Naive thymus-derived CD4-positive, alpha-beta T cell (primary cell): ENCODE data around the gene CXXC1. TPM values are rescaled to one million over a fixed set of nuclear protein-coding genes. Genes with fewer than 3 reads are reported as not detected.

ENCODE experiments used
- ATAC-seq: fragments of 150-1000 bp; cut with Tn5 transposase; 2 replicates; pipeline ENCODE4 v1.10.0; 2021; ENCODE audit warnings: mild to moderate bottlenecking, moderate library complexity
- CTCF ChIA-PET: fragments of 350-600 bp; sonication (Branson Sonifier 250); formaldehyde crosslinking; loops from one replicate; lab custom pipeline; 2021; ENCODE audit warnings: antibody characterized with exemption; lab: Charles Lee
- POLR2A ChIA-PET: fragments of 350-600 bp; sonication (Branson Sonifier 250); formaldehyde crosslinking; loops from one replicate; lab custom pipeline; 2021; ENCODE audit warnings: antibody characterized with exemption, inconsistent platforms; lab: Charles Lee
- DNase-seq, 9 donors: peaks; one replicate each; pipeline versions ENCODE4 v3.0.0 to v3.0.0-alpha.2; 2020 to 2022; ENCODE audit warnings: mixed read lengths in 1 of 9
- H3K27ac ChIP-seq: one replicate; pipeline ENCODE4 v1.7.0; 2013; ENCODE audit warnings: mild to moderate bottlenecking, low read depth, low read length, moderate library complexity
- H3K27me3 ChIP-seq, 2 donors: one replicate each; pipeline ENCODE4 v1.7.0; 2013; ENCODE audit warnings: low read length in 2 of 2, mild to moderate bottlenecking in 2 of 2, moderate library complexity in 2 of 2; ENCODE audit not compliant: control insufficient read depth in 2 of 2, insufficient read depth in 2 of 2
- H3K36me3 ChIP-seq, 3 experiments: 1 replicate in 2 of 3; 2 replicates in 1 of 3; pipeline ENCODE4 v1.7.0; 2013; ENCODE audit warnings: low read length in 3 of 3, mild to moderate bottlenecking in 3 of 3, moderate library complexity in 1 of 3; ENCODE audit not compliant: insufficient read depth in 3 of 3, control insufficient read depth in 2 of 3
- H3K4me1 ChIP-seq, 2 donors: one replicate each; pipeline ENCODE4 v1.7.0; 2013; ENCODE audit warnings: low read length in 2 of 2, mild to moderate bottlenecking in 2 of 2, moderate library complexity in 1 of 2; ENCODE audit not compliant: control insufficient read depth in 2 of 2, insufficient read depth in 2 of 2
- H3K4me3 ChIP-seq: 2 replicates; pipeline ENCODE4 v1.7.0; 2013; ENCODE audit warnings: mild to moderate bottlenecking, low read length
- H3K9me3 ChIP-seq, 3 experiments: 1 replicate in 2 of 3; 2 replicates in 1 of 3; pipeline ENCODE4 v1.7.0; 2013; ENCODE audit warnings: low read length in 3 of 3; ENCODE audit not compliant: control insufficient read depth in 2 of 3
- H3K27ac Mint-ChIP-seq, 9 donors: one replicate each; pipeline ENCODE4 v1.8.0; 2020 to 2022; ENCODE audit warnings: mixed read lengths in 9 of 9, mild to moderate bottlenecking in 8 of 9, moderate library complexity in 5 of 9, inconsistent platforms in 2 of 9
- H3K27me3 Mint-ChIP-seq, 5 donors: one replicate each; pipeline ENCODE4 v1.8.0; 2021 to 2022; ENCODE audit warnings: mixed read lengths in 5 of 5, mild to moderate bottlenecking in 1 of 5
- H3K36me3 Mint-ChIP-seq, 5 donors: one replicate each; pipeline ENCODE4 v1.8.0; 2020 to 2022; ENCODE audit warnings: mixed read lengths in 5 of 5, mild to moderate bottlenecking in 3 of 5, inconsistent platforms in 1 of 5
- H3K4me1 Mint-ChIP-seq, 7 donors: one replicate each; pipeline ENCODE4 v1.8.0; 2020 to 2022; ENCODE audit warnings: mixed read lengths in 7 of 7, mild to moderate bottlenecking in 3 of 7, inconsistent platforms in 1 of 7
- H3K4me3 Mint-ChIP-seq, 10 donors: one replicate each; pipeline ENCODE4 v1.8.0; 2020 to 2022; ENCODE audit warnings: mild to moderate bottlenecking in 10 of 10, mixed read lengths in 10 of 10, moderate library complexity in 6 of 10, inconsistent platforms in 2 of 10
- H3K9me3 Mint-ChIP-seq, 11 donors: one replicate each; pipeline ENCODE4 v1.8.0; 2020 to 2022; ENCODE audit warnings: mixed read lengths in 11 of 11, mild to moderate bottlenecking in 4 of 11, inconsistent platforms in 1 of 11, moderate library complexity in 1 of 11
- intact Hi-C, 2 donors: fragments of 100-400 bp; cut with micrococcal nuclease; formaldehyde crosslinking; loops; one replicate each; pipeline ENCODE4 v1.15.1; 2023
- polyA plus RNA-seq, 2 donors: library from polyadenylated mRNA; unstranded; fragments of 300-500 nt; fragmentation: Illumina TruSeq; gene quantifications; one replicate each; pipeline ENCODE4 v1.2.3, GENCODE V29; 2021
- total RNA-seq, 6 experiments: library from RNA in 5 of 6; stranded (reverse) in 5 of 6; gene quantifications; 1 replicate in 5 of 6; 2 replicates in 1 of 6; pipeline ENCODE4 v1.2.3 and lab custom pipeline; 2021 to 2026

The CXXC1 gene
- total and polyA plus RNA-seq, 7 experiments from 2014 or later: 78.3 to 197 (median 149) TPM

DNA sequence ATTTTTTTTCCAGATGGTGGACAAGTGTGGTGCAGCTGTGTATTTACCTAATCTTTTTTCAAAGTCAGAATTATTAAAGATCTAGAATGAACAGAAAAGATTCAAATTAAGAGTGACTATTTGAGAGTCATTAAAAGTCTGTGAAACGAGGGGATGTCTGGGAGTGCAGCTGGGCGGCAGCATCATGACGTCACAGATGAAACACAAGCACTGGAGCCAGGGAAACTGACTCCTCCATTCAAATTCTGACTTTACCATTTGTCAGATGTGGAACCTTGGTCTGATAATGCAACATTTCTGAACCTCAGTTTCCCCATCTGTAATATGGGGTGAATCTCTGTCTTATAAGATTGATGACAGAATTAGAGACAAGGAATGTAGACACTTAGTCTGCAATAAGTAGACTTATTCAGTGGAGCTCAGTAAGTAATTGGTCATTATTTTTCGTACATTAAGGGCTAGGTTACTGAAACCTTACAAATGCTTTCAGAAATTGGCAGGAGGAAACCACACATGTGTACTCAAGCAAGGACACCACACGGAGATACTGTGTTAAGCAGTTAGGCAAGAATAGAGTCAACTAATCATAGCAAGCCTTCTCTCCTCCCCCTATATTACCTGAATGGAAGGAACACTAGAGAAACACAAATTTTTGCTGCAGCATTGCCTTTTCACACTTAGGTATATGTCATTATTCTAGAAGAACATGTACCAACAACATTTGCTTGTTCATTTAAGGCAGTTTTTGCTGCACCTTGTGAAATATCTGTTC lies 27.8 kb upstream of the CXXC1 start:
- intact Hi-C loops: no loop called here
- Mint-ChIP-seq H3K4me1 (peaks cover 0 to 19% (median 0%) of the 10 kb centered on the region in 7 donors), H3K27me3 (peaks cover 6 to 36% (median 17%) of the 10 kb centered on the region in 5 donors), H3K9me3 (peaks cover 0 to 3% (median 0%) of the 10 kb centered on the region in 11 donors), H3K27ac (no peak overlapping the region), H3K36me3 (peaks cover 0 to 4% (median 0%) of the 10 kb centered on the region in 5 donors), H3K4me3 (no peak overlapping the region)
- POLR2A ChIA-PET: no interaction called here
- Histone ChIP-seq H3K27ac (no peak overlapping the region), H3K36me3 (no peaks in the 10 kb centered on the region), H3K27me3 (no peaks in the 10 kb centered on the region), H3K4me3 (no peak overlapping the region), H3K4me1 (no peaks in the 10 kb centered on the region), H3K9me3 (no peaks in the 10 kb centered on the region)
- DNase-seq (no peak), ATAC-seq (no peak)
- CTCF ChIA-PET: no interaction called here

- no peaks in the 10 kb centered on the region for H3K36me3 ChIP-seq
- no peak overlapping the region for H3K4me3 Mint-ChIP-seq
- H3K36me3 Mint-ChIP-seq: peaks cover 0 to 4% (median 0%) of the 10 kb centered on the region in 5 donors
- no peaks in the 10 kb centered on the region for H3K4me1 ChIP-seq
- CTCF ChIA-PET: no interaction called here
- POLR2A ChIA-PET: no interaction called here
- no peaks in the 10 kb centered on the region for H3K9me3 ChIP-seq
- ATAC-seq: no peak
- peaks cover 0 to 3% (median 0%) of the 10 kb centered on the region in 11 donors for H3K9me3 Mint-ChIP-seq
- peaks cover 6 to 31% (median 17%) of the 10 kb centered on the region in 5 donors for H3K27me3 Mint-ChIP-seq
- intact Hi-C loops: no loop called here
- peaks cover 0 to 11% (median 0%) of the 10 kb centered on the region in 7 donors for H3K4me1 Mint-ChIP-seq
- no peak overlapping the region for H3K27ac ChIP-seq
- H3K27me3 ChIP-seq: no peaks in the 10 kb centered on the region
- H3K4me3 ChIP-seq: no peak overlapping the region
- no peak overlapping the region for H3K27ac Mint-ChIP-seq
- DNase-seq: no peak
Observed at GRCh38 chr18:50313873-50314460, 26.5 kb upstream of the CXXC1 start.

- H3K27ac ChIP-seq: no peak overlapping the region
- H3K27ac Mint-ChIP-seq: no peak overlapping the region
Observed at GRCh38 chr18:50313031-50313607, 25.6 kb upstream of the CXXC1 start.

DNA sequence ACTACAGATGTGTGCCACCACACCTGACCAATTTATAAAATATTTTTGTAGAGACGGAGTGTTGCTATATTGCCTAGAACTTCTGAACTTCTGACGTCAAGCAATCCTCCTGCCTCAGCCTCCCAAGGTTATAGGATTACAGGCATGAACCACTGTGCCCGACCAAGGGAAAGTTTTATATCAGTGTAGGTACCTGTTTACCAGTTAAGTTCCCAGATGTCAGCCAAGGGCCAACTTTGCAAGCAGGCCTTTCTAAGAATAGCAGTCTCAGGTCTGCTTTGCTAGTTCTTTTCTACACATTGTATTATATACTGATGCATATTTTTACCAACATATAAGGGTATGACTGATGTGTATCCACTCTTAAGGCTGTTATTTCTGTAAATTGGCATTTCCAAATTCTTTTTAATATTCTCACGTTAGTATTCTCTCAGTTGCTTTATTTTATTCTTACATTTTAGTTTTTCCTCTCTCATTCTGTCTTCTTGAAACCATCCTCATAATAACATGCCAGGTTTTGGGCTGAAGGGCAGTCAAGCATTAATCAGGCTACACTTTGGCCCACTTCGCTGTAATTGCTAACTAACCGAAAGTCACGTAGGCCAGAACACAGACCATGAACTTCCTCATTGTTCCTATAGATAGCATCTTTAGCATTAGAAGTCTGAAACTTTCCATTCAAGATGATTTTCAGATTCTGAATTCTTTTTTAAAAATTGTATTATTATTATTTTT lies 25.0 kb upstream of the CXXC1 start:
- Mint-ChIP-seq H3K4me3 (no peak overlapping the region), H3K4me1 (peaks cover 0 to 12% (median 5%) of the 10 kb centered on the region in 7 donors), H3K27ac (no peak overlapping the region), H3K9me3 (peaks cover 0 to 3% (median 0%) of the 10 kb centered on the region in 11 donors), H3K27me3 (peaks cover 6 to 27% (median 17%) of the 10 kb centered on the region in 5 donors), H3K36me3 (peaks cover 0 to 4% (median 0%) of the 10 kb centered on the region in 5 donors)
- H3K27me3 ChIP-seq: no peaks in the 10 kb centered on the region
- CTCF ChIA-PET: no interaction called here
- no peak for ATAC-seq
- no peak overlapping the region for H3K27ac ChIP-seq
- POLR2A ChIA-PET: no interaction called here
- intact Hi-C loops: no loop called here
- H3K4me1 ChIP-seq: peaks cover 0 to 4% of the 10 kb centered on the region in 2 donors
- H3K36me3 ChIP-seq: no peaks in the 10 kb centered on the region
- H3K4me3 ChIP-seq: no peak overlapping the region
- no peak for DNase-seq
- H3K9me3 ChIP-seq: no peaks in the 10 kb centered on the region

More at GRCh38 chr18:50313031-50313607, 25.6 kb upstream of the CXXC1 start:
- Mint-ChIP-seq H3K9me3 (peaks cover 0 to 3% (median 0%) of the 10 kb centered on the region in 11 donors), H3K4me3 (no peak overlapping the region), H3K36me3 (peaks cover 0 to 4% (median 0%) of the 10 kb centered on the region in 5 donors), H3K27me3 (peaks cover 6 to 27% (median 17%) of the 10 kb centered on the region in 5 donors), H3K4me1 (peaks cover 0 to 9% (median 3%) of the 10 kb centered on the region in 7 donors)
- no peak for DNase-seq
- intact Hi-C loops: no loop called here
- no peaks in the 10 kb centered on the region for H3K9me3 ChIP-seq
- no peaks in the 10 kb centered on the region for H3K27me3 ChIP-seq
- no peaks in the 10 kb centered on the region for H3K36me3 ChIP-seq
- ATAC-seq: no peak
- ChIA-PET POLR2A (no interaction called here), CTCF (no interaction called here)
- peaks cover 0 to 2% of the 10 kb centered on the region in 2 donors for H3K4me1 ChIP-seq
- no peak overlapping the region for H3K4me3 ChIP-seq

DNA sequence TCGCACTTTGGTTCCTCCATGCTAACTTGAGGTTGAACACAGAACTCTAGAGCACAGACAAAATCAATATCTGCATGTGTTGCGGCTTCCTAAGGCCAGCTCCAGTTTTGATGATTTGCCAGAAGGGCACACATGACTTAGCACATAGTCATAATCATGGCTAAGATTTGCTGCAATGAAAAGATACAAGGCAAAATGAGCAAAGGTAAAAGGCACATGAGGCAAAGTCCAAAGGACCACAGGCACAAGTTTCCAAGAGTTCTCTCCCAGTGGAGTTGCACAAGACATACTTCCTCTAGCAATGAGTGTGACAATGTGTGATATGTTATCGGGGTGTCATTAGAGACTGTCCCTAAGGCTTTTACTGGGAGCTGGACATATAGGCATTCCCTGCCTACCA lies 24.2 kb upstream of the CXXC1 start:
- intact Hi-C loops: no loop called here
- Mint-ChIP-seq H3K9me3 (no peaks in the 10 kb centered on the region), H3K27me3 (peaks cover 6 to 25% (median 12%) of the 10 kb centered on the region in 5 donors), H3K4me3 (no peak overlapping the region), H3K27ac (no peak overlapping the region), H3K36me3 (no peaks in the 10 kb centered on the region), H3K4me1 (peaks cover 0 to 17% (median 13%) of the 10 kb centered on the region in 7 donors)
- ATAC-seq (no peak), DNase-seq (no peak)
- H3K27me3 ChIP-seq: no peaks in the 10 kb centered on the region
- peaks cover 0 to 8% of the 10 kb centered on the region in 2 donors for H3K4me1 ChIP-seq
- CTCF ChIA-PET: no interaction called here
- H3K4me3 ChIP-seq: no peak overlapping the region
- H3K27ac ChIP-seq: no peak overlapping the region
- H3K9me3 ChIP-seq: no peaks in the 10 kb centered on the region
- H3K36me3 ChIP-seq: no peaks in the 10 kb centered on the region
- POLR2A ChIA-PET: no interaction called here

GRCh38 chr18:50310080-50310479 lies 22.6 kb upstream of the CXXC1 start:
- Mint-ChIP-seq H3K4me3 (no peak overlapping the region), H3K9me3 (peaks cover 0 to 5% (median 0%) of the 10 kb centered on the region in 11 donors), H3K27ac (no peak overlapping the region), H3K4me1 (peaks cover 0 to 20% (median 16%) of the 10 kb centered on the region in 7 donors), H3K27me3 (peaks cover 7 to 31% (median 15%) of the 10 kb centered on the region in 5 donors), H3K36me3 (peaks cover 0 to 8% (median 0%) of the 10 kb centered on the region in 5 donors)
- Histone ChIP-seq H3K36me3 (no peaks in the 10 kb centered on the region), H3K27me3 (peaks cover 0 to 3% of the 10 kb centered on the region in 2 donors), H3K9me3 (no peaks in the 10 kb centered on the region), H3K27ac (no peak overlapping the region), H3K4me1 (peaks cover 0 to 8% of the 10 kb centered on the region in 2 donors), H3K4me3 (no peak overlapping the region)
- intact Hi-C loops: no loop called here
- DNase-seq: no peak
- no peak for ATAC-seq
- POLR2A ChIA-PET: no interaction called here
- CTCF ChIA-PET: interaction anchor here (1.7 kb wide), 1 partner anchor 47 kb away, joined by 8 read pairs; no protein-coding TSS in a partner anchor
